HG02571 (cell line): ENCODE measurements around the gene ARPC5.
"Not testable (repeated sequence)": the region's sequence is repeated elsewhere in the genome, so short reads cannot be mapped to it uniquely, and the experiment has no call there.

ENCODE experiments used
- ATAC-seq: cut with Tn5 transposase; IDR thresholded peaks from one replicate; pipeline ENCODE4 v1.9.1; 2021; ENCODE audit warnings: mild to moderate bottlenecking, moderate library complexity; ENCODE audit not compliant: unreplicated experiment

ARPC5 gene

DNA sequence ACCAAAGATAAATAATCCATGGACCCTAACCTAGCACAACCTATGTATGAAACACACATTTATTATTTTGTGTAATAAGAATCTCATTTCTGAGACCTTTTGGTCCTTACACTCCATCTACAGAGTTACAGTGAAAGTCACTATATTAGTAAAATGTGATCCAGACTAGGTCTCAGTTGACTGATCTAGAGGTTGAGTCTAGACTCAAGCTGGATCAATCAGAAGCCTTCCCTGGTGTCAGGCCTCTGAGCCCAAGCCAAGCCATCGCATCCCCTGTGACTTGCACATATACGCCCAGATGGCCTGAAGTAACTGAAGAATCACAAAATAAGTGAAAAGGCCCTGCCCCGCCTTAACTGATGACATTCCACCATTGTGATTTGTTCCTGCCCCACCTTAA is 22.6 kb downstream of the ARPC5 start:
- ATAC-seq = not testable (repeated sequence)

- ATAC-seq = no peak
These were observed 23.2 kb downstream of the ARPC5 start for GRCh38 chr1:183612407-183612806.

DNA sequence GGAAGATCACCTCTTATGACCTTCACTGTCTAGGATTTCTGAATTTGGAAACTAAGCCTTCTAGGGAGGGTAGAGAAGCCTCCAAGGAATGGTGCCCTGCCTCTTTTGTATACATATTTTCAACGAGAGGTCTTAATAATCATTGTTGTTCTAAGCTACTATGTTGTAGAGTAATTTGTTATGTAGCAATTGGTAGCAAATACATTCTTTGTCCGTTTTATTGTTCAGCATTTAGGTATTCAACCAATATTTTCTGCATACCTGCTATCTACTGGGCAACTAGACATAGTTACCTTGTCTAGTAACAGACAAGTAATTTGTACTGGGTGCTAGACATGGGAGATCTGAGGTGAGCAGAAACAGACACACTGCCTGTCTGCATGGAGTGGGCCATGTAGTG is 24.6 kb downstream of the ARPC5 start:
- ATAC-seq = no peak

GRCh38 chr1:183609759-183610452 is 25.7 kb downstream of the ARPC5 start:
- ATAC-seq = no peak

DNA sequence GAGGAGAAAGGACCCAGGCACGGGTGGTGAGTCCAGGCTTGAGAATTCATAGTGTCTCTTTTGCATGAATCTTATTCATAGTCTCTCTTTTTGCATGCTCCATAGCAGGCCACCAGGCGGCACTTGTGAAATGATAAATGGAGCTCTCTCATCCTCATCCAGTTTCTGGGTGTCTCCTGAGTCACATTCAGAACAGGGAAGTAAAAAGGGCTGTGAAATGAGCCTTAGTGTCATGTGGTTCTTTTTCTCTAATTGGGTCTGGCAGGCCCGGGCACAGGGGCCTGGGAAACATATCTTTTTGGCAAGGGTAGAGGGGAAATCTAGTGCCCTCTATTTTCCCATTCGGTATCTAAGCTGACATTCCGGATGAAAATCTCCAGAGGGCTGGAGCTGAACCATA is 26.3 kb downstream of the ARPC5 start:
- no peak for ATAC-seq

DNA sequence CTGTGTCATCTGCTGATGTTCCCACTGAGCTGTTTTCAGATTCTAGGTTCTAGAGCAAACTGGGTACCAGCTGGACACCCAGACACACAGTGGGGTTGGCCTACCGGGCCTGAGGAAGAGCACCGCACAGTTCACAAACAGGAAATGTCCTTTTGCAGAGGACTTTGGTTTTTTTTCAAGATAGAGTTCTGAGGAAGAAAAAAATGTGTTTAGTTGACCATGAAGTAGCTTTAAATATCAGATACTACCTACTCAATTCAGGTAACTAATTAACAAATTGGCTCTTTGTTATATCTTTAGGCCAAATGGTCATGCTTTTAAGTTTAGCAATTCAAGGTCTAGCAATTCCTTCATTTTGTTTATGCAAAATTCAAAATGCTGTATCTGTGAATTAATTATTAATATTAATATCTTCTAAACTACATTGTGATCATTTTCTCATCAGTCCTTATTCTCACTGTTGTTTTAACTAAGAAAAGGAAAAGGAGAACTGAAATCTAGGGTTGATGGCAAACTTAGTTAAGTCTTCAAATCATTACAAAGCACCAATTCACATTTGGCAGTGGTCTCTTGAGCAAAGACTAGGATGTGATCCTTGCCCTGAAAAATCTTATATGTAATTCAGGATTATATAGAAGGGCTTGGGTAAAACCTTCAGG is 28.1 kb downstream of the ARPC5 start:
- no peak for ATAC-seq

GRCh38 chr1:183605904-183606303 is 29.7 kb downstream of the ARPC5 start:
- ATAC-seq = no peak

DNA sequence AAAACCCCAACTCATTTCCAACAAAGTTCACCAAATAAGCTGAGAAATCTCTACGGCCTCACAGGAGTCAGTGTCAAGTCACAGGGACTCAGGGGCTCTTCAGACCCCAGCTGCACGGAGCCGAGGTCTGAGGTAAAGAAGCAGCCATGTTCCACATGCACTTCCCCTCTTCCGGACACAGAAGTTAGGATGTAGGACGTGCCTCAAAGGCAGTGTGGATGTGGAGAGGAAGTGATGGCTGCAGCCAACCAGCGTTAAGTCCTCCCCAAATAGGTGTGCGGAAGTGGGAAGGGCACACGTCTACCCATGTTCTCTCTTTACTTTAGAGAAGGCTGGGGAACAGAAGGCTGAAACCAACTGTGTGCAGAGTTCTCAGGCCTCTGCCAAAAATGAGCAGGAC is 30.8 kb downstream of the ARPC5 start:
- ATAC-seq = no peak

DNA sequence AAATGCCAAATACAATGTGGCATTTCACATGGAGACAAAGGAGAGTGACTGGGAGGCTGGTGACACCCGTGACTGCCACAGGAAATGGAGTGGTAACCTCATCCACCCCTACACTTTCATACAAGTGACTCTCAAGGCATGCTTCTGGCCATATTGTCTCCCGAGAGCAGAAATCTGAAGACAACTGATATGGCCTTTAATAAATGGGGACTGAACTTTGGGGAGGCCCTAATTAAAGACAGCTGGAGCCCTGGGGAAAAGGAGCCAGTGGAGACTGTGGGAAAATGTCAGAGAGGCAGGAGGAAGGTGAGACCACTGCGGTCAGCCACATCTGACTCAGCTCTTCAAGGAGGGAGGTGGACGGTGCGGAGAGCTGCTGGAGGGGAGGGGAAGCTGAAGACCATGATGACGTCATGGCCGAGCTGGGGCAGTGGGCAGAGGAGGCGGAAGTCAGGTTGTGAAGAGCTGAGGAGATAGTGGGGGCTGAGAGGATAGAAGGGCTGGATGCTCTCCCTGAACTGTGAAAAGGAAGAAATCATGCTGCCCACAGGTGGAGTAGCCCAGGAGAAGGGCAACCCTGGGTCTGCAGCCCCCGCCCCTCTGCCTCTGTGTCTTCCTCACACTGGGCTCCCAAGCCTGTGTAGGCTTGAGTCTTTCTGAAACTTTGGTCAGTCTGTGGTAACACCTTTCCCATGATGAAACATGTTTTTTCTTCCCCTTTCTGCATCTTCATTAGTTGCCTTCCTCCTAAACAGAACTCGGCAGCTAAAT is 31.4 kb downstream of the ARPC5 start:
- no peak for ATAC-seq

- ATAC-seq = no peak
These were observed 33.1 kb downstream of the ARPC5 start for GRCh38 chr1:183602510-183602909.

- no peak for ATAC-seq
These were observed 34.9 kb downstream of the ARPC5 start for GRCh38 chr1:183600634-183601033.

DNA sequence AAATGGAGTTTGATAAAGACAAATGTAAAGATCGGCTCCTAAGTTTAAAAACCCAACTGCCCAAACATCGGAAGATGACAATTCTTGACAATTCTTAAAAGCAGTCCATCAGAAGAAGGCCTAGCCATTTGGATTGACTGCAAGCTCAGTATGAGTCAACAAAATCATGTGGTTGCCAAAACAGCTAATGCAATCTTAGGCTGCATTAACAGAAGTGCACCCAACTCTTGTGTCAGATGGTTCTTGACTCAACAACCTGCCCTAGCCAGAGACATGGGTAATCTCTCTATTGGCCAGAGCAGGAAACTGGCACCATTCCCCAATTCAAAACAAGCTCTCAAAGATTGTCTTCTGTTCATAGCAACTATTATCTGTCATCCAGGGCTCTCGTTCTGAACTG is 35.4 kb downstream of the ARPC5 start:
- ATAC-seq = no peak

- peak; percentile 64 for ATAC-seq
These were observed 37.2 kb downstream of the ARPC5 start for GRCh38 chr1:183598386-183598785.

- ATAC-seq = no peak
These were observed 37.8 kb downstream of the ARPC5 start for GRCh38 chr1:183597656-183598347.

- ATAC-seq = no peak
These were observed 39.1 kb downstream of the ARPC5 start for GRCh38 chr1:183596500-183596899.

- no peak for ATAC-seq
These were observed 40.0 kb downstream of the ARPC5 start for GRCh38 chr1:183595537-183595936.

- ATAC-seq = peak; percentile 44
These were observed 42.2 kb downstream of the ARPC5 start for GRCh38 chr1:183593356-183593755.

- no peak for ATAC-seq
These were observed 42.9 kb downstream of the ARPC5 start for GRCh38 chr1:183592733-183593132.

- ATAC-seq = peak; percentile 71
These were observed 45.1 kb downstream of the ARPC5 start, which contains the start of gene NCF2 for GRCh38 chr1:183590244-183591191. Gene NCF2, minus strand, starts transcription at chr1:183590459. Its CDS starts 130 bp downstream, at chr1:183590329.

GRCh38 chr1:183589874-183590243 is 45.7 kb downstream of the ARPC5 start:
- no peak for ATAC-seq
